Testis (tissue), 3 donors: ENCODE results near the gene IMPG2. TPM values are rescaled to one million over a fixed set of nuclear protein-coding genes. Genes with fewer than 3 reads are reported as not detected.

Experiments
- DNase-seq: peaks from one replicate; pipeline ENCODE4 v3.0.0-alpha.2; 2019
- H3K27ac ChIP-seq, 2 donors: fragments of 200-600 bp; sonication (generic); one replicate each; pipeline ENCODE4 v1.5.1; 2019
- H3K27me3 ChIP-seq: fragments of 200-600 bp; sonication (generic); one replicate; pipeline ENCODE4 v1.5.1; 2019
- H3K36me3 ChIP-seq: fragments of 200-600 bp; sonication (generic); one replicate; pipeline ENCODE4 v1.5.1; 2017; ENCODE audit warnings: low read depth; ENCODE audit errors: missing control alignments
- H3K4me1 ChIP-seq: fragments of 200-600 bp; sonication (generic); one replicate; pipeline ENCODE4 v1.5.1; 2019
- H3K4me3 ChIP-seq, 2 donors: fragments of 200-600 bp; sonication (generic); one replicate each; pipeline ENCODE4 v1.5.1; 2017 to 2019
- H3K9me3 ChIP-seq: fragments of 200-600 bp; sonication (generic); one replicate; pipeline ENCODE4 v1.5.1; 2017
- CTCF ChIP-seq, 3 experiments: fragments of 450-650 bp in 2 of 3; fragments of 200-600 bp in 1 of 3; sonication (generic) in 1 of 3; IDR thresholded peaks; one replicate each; pipeline ENCODE4 v1.5.1; 2016 to 2019; ENCODE audit warnings: antibody characterized with exemption in 3 of 3, mild to moderate bottlenecking in 2 of 3, moderate library complexity in 1 of 3
- POLR2A ChIP-seq: fragments of 450-650 bp; IDR thresholded peaks from one replicate; pipeline ENCODE4 v1.6.1; 2017; ENCODE audit warnings: antibody characterized with exemption, mild to moderate bottlenecking, moderate library complexity
- WGBS, 2 donors: methylation state at CpG; one replicate each; pipeline ENCODE4 v1.1.5; 2018; 5-methylcytosine and 5-hydroxymethylcytosine counted together
- intact Hi-C: fragments of 100-400 bp; cut with DNase I; formaldehyde crosslinking; loops from one replicate; pipeline ENCODE4 v1.15.1; 2023; ENCODE audit warnings: low total_unique reads
- polyA plus RNA-seq: library from polyadenylated mRNA; stranded (reverse); fragments of 350-450 nt; fragmentation: Illumina TruSeq; extraction: RNeasy Lipid Tissue Mini Kit (QIAGEN cat#74804); gene quantifications from one replicate; pipeline ENCODE4 v1.2.3, GENCODE V29; 2014; ENCODE audit warnings: low read depth, low replicate concordance; ENCODE audit not compliant: insufficient read depth
- total RNA-seq, 2 donors: library from RNA; depleted of rRNA; stranded (reverse); fragments of >200 nt; gene quantifications; one replicate each; pipeline ENCODE4 v1.2.3, GENCODE V29; 2016

IMPG2 gene
- total and polyA plus RNA-seq, 3 donors from 2014 or later, result 0.39 to 0.53 (median 0.50) TPM

- no peak overlapping the region for H3K4me3 ChIP-seq
- intact Hi-C loops, result no loop called here
- WGBS, 2 donors, result 23 to 42% methylated on average over 3 of the region's 3 CpGs
Observed at GRCh38 chr3:101200461-101200860, 119.9 kb downstream of the IMPG2 start.

GRCh38 chr3:101195951-101196713 lies 124.2 kb downstream of the IMPG2 start:
- intact Hi-C loops, result no loop called here
- Histone ChIP-seq H3K4me3 (no peak overlapping the region), H3K4me1 (no peaks in the 10 kb centered on the region), H3K27ac (no peak overlapping the region), H3K27me3 (no peaks in the 10 kb centered on the region), H3K36me3 (no peaks in the 10 kb centered on the region), H3K9me3 (no peaks in the 10 kb centered on the region)
- TF ChIP-seq CTCF (IDR thresholded peaks at IDR 0.05) (peak; percentile 40 to 57 (median 40)), POLR2A (no peak)
- 47 to 57% methylated on average over 6 of the region's 6 CpGs for WGBS, 2 donors
- DNase-seq, result no peak

More at GRCh38 chr3:101200461-101200860, 119.9 kb downstream of the IMPG2 start:
- Histone ChIP-seq H3K36me3 (no peaks in the 10 kb centered on the region), H3K9me3 (no peaks in the 10 kb centered on the region), H3K27ac (no peak overlapping the region), H3K27me3 (no peaks in the 10 kb centered on the region), H3K4me1 (no peaks in the 10 kb centered on the region)
- TF ChIP-seq POLR2A, result no peak
- TF ChIP-seq CTCF (IDR thresholded peaks at IDR 0.05), result no peak
- DNase-seq, result no peak

GRCh38 chr3:101194392-101194791 lies 126.0 kb downstream of the IMPG2 start:
- TF ChIP-seq CTCF (IDR thresholded peaks at IDR 0.05) (no peak), POLR2A (no peak)
- Histone ChIP-seq H3K27ac (no peak overlapping the region), H3K4me3 (no peak overlapping the region), H3K36me3 (no peaks in the 10 kb centered on the region), H3K27me3 (no peaks in the 10 kb centered on the region), H3K9me3 (no peaks in the 10 kb centered on the region), H3K4me1 (no peaks in the 10 kb centered on the region)
- no peak for DNase-seq
- 62 to 76% methylated on average over 3 of the region's 3 CpGs for WGBS, 2 donors
- intact Hi-C loops, result no loop called here

GRCh38 chr3:101193957-101194356 lies 126.4 kb downstream of the IMPG2 start:
- no peak for DNase-seq
- intact Hi-C loops, result no loop called here
- Histone ChIP-seq H3K27ac (no peak overlapping the region), H3K4me1 (no peaks in the 10 kb centered on the region), H3K4me3 (no peak overlapping the region), H3K9me3 (no peaks in the 10 kb centered on the region), H3K36me3 (no peaks in the 10 kb centered on the region), H3K27me3 (no peaks in the 10 kb centered on the region)
- TF ChIP-seq POLR2A (no peak), CTCF (IDR thresholded peaks at IDR 0.05) (no peak)
- 78 to 92% methylated on average over 3 of the region's 3 CpGs for WGBS, 2 donors

GRCh38 chr3:101189796-101190195 lies 130.6 kb downstream of the IMPG2 start:
- no peak for DNase-seq
- H3K9me3 ChIP-seq, result no peaks in the 10 kb centered on the region
- TF ChIP-seq POLR2A (no peak), CTCF (IDR thresholded peaks at IDR 0.05) (no peak)
- H3K4me1 ChIP-seq, result no peaks in the 10 kb centered on the region
- intact Hi-C loops, result no loop called here
- H3K4me3 ChIP-seq, result no peak overlapping the region
- no peaks in the 10 kb centered on the region for H3K36me3 ChIP-seq
- 92 to 93% methylated on average over 2 of the region's 2 CpGs for WGBS, 2 donors
- H3K27me3 ChIP-seq, result no peaks in the 10 kb centered on the region
- H3K27ac ChIP-seq, result no peak overlapping the region
